SK-N-SH treated with all-trans-retinoic acid at 6 μM for 48 hours (cell line): Measurements from ENCODE around the gene BRI3.

Experiments used
- ATAC-seq: fragments of 200-7000 bp; cut with Tn5 transposase; 3 replicates; pipeline ENCODE4 v1.9.1; 2020; ENCODE audit warnings: mild to moderate bottlenecking, moderate library complexity
- BACH2 ChIP-seq: fragments of 250-450 bp; sonication (Bioruptor Pico); IDR thresholded peaks from 2 replicates; pipeline ENCODE4 v1.9.0; 2021; ENCODE audit warnings: mild to moderate bottlenecking, borderline replicate concordance
- CREB5 ChIP-seq: fragments of 250-450 bp; sonication (Bioruptor Pico); IDR thresholded peaks from 2 replicates; pipeline ENCODE4 v1.5.1; 2020; ENCODE audit warnings: low read depth, mild to moderate bottlenecking, moderate library complexity
- CSDC2 ChIP-seq: fragments of 250-450 bp; sonication (Bioruptor Pico); IDR thresholded peaks from 2 replicates; pipeline ENCODE4 v1.5.0; 2020; ENCODE audit warnings: mild to moderate bottlenecking, moderate library complexity
- ESRRG ChIP-seq: fragments of 250-450 bp; sonication (Bioruptor Pico); IDR thresholded peaks from 2 replicates; pipeline ENCODE4 v1.6.1; 2021; ENCODE audit warnings: mild to moderate bottlenecking
- GLIS3 ChIP-seq: fragments of 250-450 bp; sonication (Bioruptor Pico); IDR thresholded peaks from 2 replicates; pipeline ENCODE4 v1.5.0; 2020; ENCODE audit warnings: mild to moderate bottlenecking, moderate library complexity
- ISL1 ChIP-seq: fragments of 250-450 bp; sonication (Bioruptor Pico); IDR thresholded peaks from 2 replicates; pipeline ENCODE4 v2.1.2; 2022; ENCODE audit warnings: mild to moderate bottlenecking, moderate library complexity
- OSR1 ChIP-seq: fragments of 250-450 bp; sonication (Bioruptor Pico); IDR thresholded peaks from 2 replicates; pipeline ENCODE4 v1.8.0; 2022; ENCODE audit warnings: moderate library complexity, mild to moderate bottlenecking, inconsistent platforms
- PPARA ChIP-seq: fragments of 250-450 bp; sonication (Bioruptor Pico); IDR thresholded peaks from 2 replicates; pipeline ENCODE4 v1.5.0; 2020; ENCODE audit warnings: mild to moderate bottlenecking, borderline replicate concordance
- RARB ChIP-seq: fragments of 250-450 bp; sonication (Bioruptor Pico); IDR thresholded peaks from 2 replicates; pipeline ENCODE4 v1.8.0; 2021; ENCODE audit warnings: mild to moderate bottlenecking, moderate library complexity
- SNAI2 ChIP-seq: fragments of 250-450 bp; sonication (Bioruptor Pico); IDR thresholded peaks from 2 replicates; pipeline ENCODE4 v1.5.0; 2020; ENCODE audit warnings: mild to moderate bottlenecking, moderate library complexity
- TOX ChIP-seq: fragments of 250-450 bp; sonication (Bioruptor Pico); IDR thresholded peaks from 2 replicates; pipeline ENCODE4 v1.8.0; 2021; ENCODE audit warnings: mild to moderate bottlenecking, moderate library complexity, borderline replicate concordance
- ZC3H10 ChIP-seq: fragments of 250-450 bp; sonication (Bioruptor Pico); IDR thresholded peaks from 2 replicates; pipeline ENCODE4 v1.5.1; 2021; ENCODE audit warnings: mild to moderate bottlenecking, moderate library complexity
- ZFP3 ChIP-seq: fragments of 250-450 bp; sonication (Bioruptor Pico); IDR thresholded peaks from 2 replicates; pipeline ENCODE4 v1.5.0; 2020; ENCODE audit warnings: mild to moderate bottlenecking, moderate library complexity
- ZFP30 ChIP-seq: fragments of 450-650 bp; formaldehyde crosslinking; IDR thresholded peaks from 2 replicates; pipeline ENCODE4 v1.5.0; 2022; ENCODE audit warnings: mild to moderate bottlenecking, moderate library complexity
- ZNF565 ChIP-seq: fragments of 450-650 bp; formaldehyde crosslinking; conservative IDR thresholded peaks from 2 replicates; pipeline ENCODE4 v1.5.0; 2020; ENCODE audit warnings: low read depth, mild to moderate bottlenecking, moderate library complexity
- ZNF70 ChIP-seq: fragments of 450-650 bp; formaldehyde crosslinking; IDR thresholded peaks from 2 replicates; pipeline ENCODE4 v1.5.0; 2020; ENCODE audit warnings: mild to moderate bottlenecking, moderate library complexity
- ZNF8 ChIP-seq: fragments of 450-650 bp; formaldehyde crosslinking; IDR thresholded peaks from 2 replicates; pipeline ENCODE4 v1.5.0; 2020; ENCODE audit warnings: mild to moderate bottlenecking, moderate library complexity
- TF ChIP-seq, protein P1 (sequence below): fragments of 250-450 bp; sonication (Bioruptor Pico); IDR thresholded peaks from 2 replicates; pipeline ENCODE4 v1.8.0; 2021; ENCODE audit warnings: low read depth, mild to moderate bottlenecking, moderate library complexity, borderline replicate concordance
- TF ChIP-seq, protein P2 (sequence below): fragments of 250-450 bp; sonication (Bioruptor Pico); IDR thresholded peaks from 2 replicates; pipeline ENCODE4 v1.8.0; 2020; ENCODE audit warnings: mild to moderate bottlenecking, moderate library complexity, borderline replicate concordance
- TF ChIP-seq, protein P3 (sequence below): fragments of 250-450 bp; sonication (Bioruptor Pico); IDR thresholded peaks from 2 replicates; pipeline ENCODE4 v1.5.0; 2020; ENCODE audit warnings: mild to moderate bottlenecking, moderate library complexity
- TF ChIP-seq, protein P4 (sequence below): fragments of 250-450 bp; sonication (Bioruptor Pico); IDR thresholded peaks from 2 replicates; pipeline ENCODE4 v1.5.1; 2021; ENCODE audit warnings: mild to moderate bottlenecking, moderate library complexity

The BRI3 gene

DNA sequence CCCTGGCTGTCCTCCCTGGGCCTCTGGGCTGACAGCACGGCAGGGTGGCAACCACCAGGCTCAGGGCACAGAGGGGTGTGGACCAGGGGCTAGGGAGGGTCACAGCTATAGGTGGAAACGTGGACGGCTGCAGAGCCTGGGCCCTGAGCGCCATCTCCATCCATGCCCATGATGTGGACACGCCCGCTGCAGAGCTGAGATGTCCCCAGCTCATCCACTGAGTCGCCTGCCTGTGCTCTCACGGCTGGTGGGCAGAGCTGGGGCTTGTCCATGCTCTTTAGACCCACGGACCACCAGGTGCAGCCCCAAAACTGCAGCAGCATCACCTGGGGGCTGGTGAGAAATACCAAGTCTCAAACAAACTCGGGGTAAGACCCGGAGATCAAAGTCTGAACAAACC, 45.6 kb upstream of the BRI3 start:
- TF ChIP-seq OSR1 (CRISPR knock-in tag) (no peak), BACH2 (CRISPR knock-in tag) (no peak), RARB (CRISPR knock-in tag) (no peak), ZNF8 (CRISPR knock-in tag) (no peak)
- no peak for ATAC-seq

DNA sequence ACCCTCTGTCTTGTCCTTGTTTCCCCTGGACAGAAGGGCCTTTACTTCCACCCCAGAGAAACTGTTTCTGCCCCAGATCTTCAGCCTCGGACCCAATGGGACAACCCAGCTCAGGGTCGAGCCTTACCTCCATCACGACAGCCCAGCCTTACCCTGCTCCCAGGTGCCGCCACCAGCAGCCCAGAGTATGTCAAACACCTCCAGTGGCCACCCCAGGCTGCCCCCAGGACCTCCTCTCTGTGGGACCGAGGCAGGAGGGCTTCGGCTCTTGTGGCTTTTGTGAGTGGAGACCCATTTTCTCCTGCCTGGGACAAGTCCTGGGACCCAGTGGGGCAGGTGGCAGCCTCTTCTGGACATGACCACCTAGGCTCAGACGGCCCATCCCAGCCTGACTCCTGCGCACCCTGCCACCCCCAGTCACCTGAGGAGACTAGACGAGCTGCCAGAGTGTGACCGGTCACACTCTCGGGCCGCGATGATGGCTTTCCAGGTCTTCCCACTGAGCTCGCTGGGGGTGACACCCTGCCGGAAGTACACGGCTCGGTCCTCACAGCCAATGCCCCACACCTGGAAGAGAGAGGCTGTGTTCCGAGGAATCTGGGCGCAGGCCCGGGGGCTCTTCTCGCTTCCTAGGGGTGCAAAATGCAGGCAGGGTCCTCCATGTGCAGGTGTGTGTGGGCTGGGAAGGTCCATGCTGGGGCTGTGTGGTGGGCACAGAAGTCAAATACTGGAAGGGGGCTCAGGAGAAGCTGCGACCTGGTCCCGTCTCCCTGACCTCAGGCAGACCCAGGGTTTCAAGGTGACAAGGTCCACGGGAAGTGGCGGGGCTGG, 44.9 kb upstream of the BRI3 start:
- no peak for ATAC-seq
- TF ChIP-seq ISL1 (CRISPR knock-in tag) (no peak), BACH2 (CRISPR knock-in tag) (no peak), TOX (CRISPR knock-in tag) (no peak), ZFP30 (CRISPR knock-in tag) (no peak), ESRRG (CRISPR knock-in tag) (no peak), ZFP3 (CRISPR knock-in tag) (no peak), CSDC2 (no peak), ZC3H10 (CRISPR knock-in tag) (no peak), ZNF565 (no peak), GLIS3 (CRISPR knock-in tag) (no peak), OSR1 (CRISPR knock-in tag) (no peak)
- TF ChIP-seq, protein P1, sequence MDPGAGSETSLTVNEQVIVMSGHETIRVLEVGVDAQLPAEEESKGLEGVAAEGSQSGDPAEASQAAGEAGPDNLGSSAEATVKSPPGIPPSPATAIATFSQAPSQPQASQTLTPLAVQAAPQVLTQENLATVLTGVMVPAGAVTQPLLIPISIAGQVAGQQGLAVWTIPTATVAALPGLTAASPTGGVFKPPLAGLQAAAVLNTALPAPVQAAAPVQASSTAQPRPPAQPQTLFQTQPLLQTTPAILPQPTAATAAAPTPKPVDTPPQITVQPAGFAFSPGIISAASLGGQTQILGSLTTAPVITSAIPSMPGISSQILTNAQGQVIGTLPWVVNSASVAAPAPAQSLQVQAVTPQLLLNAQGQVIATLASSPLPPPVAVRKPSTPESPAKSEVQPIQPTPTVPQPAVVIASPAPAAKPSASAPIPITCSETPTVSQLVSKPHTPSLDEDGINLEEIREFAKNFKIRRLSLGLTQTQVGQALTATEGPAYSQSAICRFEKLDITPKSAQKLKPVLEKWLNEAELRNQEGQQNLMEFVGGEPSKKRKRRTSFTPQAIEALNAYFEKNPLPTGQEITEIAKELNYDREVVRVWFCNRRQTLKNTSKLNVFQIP (CRISPR knock-in tag) = no peak
- TF ChIP-seq, protein P2, sequence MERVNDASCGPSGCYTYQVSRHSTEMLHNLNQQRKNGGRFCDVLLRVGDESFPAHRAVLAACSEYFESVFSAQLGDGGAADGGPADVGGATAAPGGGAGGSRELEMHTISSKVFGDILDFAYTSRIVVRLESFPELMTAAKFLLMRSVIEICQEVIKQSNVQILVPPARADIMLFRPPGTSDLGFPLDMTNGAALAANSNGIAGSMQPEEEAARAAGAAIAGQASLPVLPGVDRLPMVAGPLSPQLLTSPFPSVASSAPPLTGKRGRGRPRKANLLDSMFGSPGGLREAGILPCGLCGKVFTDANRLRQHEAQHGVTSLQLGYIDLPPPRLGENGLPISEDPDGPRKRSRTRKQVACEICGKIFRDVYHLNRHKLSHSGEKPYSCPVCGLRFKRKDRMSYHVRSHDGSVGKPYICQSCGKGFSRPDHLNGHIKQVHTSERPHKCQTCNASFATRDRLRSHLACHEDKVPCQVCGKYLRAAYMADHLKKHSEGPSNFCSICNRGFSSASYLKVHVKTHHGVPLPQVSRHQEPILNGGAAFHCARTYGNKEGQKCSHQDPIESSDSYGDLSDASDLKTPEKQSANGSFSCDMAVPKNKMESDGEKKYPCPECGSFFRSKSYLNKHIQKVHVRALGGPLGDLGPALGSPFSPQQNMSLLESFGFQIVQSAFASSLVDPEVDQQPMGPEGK = no peak
- TF ChIP-seq, protein P3, sequence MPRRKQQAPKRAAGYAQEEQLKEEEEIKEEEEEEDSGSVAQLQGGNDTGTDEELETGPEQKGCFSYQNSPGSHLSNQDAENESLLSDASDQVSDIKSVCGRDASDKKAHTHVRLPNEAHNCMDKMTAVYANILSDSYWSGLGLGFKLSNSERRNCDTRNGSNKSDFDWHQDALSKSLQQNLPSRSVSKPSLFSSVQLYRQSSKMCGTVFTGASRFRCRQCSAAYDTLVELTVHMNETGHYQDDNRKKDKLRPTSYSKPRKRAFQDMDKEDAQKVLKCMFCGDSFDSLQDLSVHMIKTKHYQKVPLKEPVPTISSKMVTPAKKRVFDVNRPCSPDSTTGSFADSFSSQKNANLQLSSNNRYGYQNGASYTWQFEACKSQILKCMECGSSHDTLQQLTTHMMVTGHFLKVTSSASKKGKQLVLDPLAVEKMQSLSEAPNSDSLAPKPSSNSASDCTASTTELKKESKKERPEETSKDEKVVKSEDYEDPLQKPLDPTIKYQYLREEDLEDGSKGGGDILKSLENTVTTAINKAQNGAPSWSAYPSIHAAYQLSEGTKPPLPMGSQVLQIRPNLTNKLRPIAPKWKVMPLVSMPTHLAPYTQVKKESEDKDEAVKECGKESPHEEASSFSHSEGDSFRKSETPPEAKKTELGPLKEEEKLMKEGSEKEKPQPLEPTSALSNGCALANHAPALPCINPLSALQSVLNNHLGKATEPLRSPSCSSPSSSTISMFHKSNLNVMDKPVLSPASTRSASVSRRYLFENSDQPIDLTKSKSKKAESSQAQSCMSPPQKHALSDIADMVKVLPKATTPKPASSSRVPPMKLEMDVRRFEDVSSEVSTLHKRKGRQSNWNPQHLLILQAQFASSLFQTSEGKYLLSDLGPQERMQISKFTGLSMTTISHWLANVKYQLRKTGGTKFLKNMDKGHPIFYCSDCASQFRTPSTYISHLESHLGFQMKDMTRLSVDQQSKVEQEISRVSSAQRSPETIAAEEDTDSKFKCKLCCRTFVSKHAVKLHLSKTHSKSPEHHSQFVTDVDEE (CRISPR knock-in tag) = no peak
- TF ChIP-seq, protein P4, sequence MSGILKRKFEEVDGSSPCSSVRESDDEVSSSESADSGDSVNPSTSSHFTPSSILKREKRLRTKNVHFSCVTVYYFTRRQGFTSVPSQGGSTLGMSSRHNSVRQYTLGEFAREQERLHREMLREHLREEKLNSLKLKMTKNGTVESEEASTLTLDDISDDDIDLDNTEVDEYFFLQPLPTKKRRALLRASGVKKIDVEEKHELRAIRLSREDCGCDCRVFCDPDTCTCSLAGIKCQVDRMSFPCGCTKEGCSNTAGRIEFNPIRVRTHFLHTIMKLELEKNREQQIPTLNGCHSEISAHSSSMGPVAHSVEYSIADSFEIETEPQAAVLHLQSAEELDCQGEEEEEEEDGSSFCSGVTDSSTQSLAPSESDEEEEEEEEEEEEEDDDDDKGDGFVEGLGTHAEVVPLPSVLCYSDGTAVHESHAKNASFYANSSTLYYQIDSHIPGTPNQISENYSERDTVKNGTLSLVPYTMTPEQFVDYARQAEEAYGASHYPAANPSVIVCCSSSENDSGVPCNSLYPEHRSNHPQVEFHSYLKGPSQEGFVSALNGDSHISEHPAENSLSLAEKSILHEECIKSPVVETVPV (CRISPR knock-in tag) = no peak
- TF ChIP-seq, all 23 proteins: peak for 0

DNA sequence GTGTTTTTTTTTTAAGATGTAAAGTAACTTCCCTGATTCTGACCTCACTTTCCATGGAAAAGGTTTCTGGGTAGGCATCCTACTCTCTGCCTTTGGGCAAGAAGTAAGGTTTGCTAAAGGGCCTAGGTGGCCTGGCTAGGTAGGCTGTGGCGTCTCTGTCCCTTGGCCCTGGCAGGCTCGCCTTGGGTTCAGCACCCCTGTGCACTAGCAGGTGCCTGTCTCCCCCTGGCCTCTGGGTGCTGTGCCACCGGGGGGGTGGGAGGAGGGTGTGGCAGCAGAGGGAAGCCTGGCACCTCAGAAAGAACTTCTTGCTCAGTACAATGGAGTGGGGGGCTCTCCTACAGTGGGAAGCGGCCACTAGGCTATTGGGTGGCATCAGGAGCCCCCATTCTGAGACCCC, 43.4 kb upstream of the BRI3 start:
- no peak for ATAC-seq
- no peak for TF ChIP-seq CREB5 (CRISPR knock-in tag)
- TF ChIP-seq, protein P3 (CRISPR knock-in tag) = no peak
- no peak for TF ChIP-seq ISL1 (CRISPR knock-in tag)
- no peak for TF ChIP-seq ESRRG (CRISPR knock-in tag)
- no peak for TF ChIP-seq ZNF565
- no peak for TF ChIP-seq BACH2 (CRISPR knock-in tag)
- TF ChIP-seq ZNF8 (CRISPR knock-in tag) = no peak
- TF ChIP-seq, protein P4 (CRISPR knock-in tag) = no peak
- TF ChIP-seq PPARA (CRISPR knock-in tag) = no peak
- no peak for TF ChIP-seq SNAI2 (CRISPR knock-in tag)
- TF ChIP-seq, protein P1 (CRISPR knock-in tag) = no peak
- no peak for TF ChIP-seq ZC3H10 (CRISPR knock-in tag)
- TF ChIP-seq OSR1 (CRISPR knock-in tag) = no peak
- TF ChIP-seq CSDC2 = no peak
- TF ChIP-seq ZNF70 = no peak
